ENCODE data around the gene AK3. TPM values are rescaled to one million over a fixed set of nuclear protein-coding genes. Genes with fewer than 3 reads are reported as not detected.

Gene AK3
- total RNA-seq, 1 donor from 2014 or later, result 48.8 TPM

DNA sequence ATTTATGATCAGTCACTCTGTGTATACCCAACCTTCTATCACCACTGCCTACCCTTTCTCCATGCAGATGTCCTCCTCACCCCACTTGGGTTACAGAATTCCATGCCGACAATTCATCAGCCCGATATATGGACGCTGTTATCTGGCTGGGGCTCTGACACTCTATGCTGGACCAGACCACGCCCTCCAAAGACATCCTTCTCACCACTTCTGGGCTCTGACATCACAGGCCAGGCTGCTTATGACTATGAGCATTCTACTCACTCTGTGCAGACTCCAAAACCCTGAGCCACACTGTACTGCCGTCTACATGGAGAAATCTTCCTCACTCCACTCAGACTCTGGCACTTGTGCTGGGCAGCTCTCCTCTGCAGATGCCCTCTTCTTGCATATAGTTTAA is 7.6 kb upstream of the AK3 start:
- DNase-seq (ENCODE audit: low read depth in 2 of 2), result no peak

DNA sequence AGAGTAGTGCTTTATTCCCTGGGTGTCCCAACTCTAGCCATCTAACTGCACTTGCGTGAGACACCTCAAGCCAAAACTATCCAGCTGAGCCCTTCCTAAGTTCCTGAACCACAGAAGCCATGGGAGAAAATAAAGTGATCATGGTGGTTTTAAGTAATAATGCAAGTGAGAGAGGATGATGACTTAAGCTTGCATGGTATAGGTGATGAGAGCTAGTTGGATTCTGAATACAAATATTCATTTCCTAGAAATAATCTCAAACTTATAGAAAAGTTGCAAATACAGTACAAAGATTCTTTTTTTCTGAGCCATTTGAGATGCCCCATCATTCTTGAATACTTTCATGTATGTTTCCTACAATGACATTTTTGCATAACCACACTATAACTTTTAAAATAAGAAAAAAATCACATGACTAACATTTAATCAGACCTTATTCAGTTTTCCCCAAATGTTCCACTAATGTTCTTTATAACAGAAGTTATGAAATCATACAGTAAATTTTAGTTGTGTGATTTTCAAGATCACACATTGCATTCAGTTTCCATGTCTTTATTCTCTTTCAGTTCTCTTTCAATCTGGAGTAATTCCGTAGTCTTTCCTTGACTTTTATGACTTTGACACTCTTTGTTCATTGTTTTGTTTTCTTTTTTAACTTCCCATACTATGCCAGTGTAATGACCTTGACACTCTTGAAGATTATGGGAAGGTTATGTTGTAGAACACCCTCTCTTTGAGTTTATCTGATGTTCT is 5.5 kb upstream of the AK3 start:
- DNase-seq (ENCODE audit: low read depth in 2 of 2), result no peak

DNA sequence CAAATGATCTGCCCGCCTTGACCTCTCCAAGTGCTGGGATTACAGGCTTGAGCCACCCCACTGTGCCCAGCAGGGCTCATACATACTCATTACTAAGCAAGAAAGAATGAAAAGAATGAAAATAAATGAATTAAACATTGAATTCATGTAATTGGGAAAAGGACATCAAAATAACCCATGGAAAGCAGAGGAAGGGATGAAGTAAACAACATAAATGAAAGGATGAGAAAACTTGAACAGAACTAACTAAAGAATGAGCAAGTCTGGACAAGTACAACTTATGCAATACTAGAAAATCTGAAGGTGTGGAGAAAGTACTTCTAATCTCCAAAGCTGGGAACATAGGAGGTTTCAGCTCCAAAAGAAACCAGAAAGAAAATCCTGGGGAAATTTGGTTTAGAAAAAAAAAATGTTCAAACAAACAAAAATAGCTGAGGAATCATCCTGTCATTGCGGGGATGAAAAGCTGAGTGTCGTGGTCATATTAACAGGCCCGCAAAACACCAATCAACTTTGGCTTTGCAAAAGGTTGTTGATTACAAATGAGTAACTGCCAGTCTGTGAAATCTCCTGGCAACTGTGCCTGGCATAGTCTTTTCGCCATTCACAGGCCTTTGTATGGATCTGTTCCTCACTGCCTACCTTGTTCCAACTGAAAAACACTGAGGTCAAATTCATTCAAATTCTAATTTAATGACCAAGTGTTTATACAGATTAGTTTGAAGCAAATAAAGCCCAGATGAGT is 2.3 kb upstream of the AK3 start:
- DNase-seq (ENCODE audit: low read depth in 2 of 2), result no peak

DNA sequence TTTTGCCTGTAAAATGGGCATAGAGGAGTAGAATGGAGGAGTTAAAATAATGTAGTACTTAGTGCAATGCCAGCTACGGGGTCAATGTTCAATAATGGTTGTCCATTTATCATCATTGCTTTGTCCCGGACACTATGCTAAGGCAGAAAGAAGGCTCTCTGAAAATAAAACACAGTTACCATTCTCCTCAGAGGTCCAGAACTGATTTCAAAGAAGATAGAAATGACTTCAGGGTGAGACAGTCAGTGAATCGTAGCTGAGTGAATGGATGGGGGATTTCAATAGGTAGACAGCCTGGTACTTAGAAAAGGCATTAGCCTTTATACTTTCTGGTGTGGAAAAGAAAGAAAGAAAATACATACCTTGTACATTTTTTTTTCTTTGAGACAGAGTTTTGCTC is 1.2 kb upstream of the AK3 start:
- DNase-seq (ENCODE audit: low read depth in 2 of 2), result no peak

DNA sequence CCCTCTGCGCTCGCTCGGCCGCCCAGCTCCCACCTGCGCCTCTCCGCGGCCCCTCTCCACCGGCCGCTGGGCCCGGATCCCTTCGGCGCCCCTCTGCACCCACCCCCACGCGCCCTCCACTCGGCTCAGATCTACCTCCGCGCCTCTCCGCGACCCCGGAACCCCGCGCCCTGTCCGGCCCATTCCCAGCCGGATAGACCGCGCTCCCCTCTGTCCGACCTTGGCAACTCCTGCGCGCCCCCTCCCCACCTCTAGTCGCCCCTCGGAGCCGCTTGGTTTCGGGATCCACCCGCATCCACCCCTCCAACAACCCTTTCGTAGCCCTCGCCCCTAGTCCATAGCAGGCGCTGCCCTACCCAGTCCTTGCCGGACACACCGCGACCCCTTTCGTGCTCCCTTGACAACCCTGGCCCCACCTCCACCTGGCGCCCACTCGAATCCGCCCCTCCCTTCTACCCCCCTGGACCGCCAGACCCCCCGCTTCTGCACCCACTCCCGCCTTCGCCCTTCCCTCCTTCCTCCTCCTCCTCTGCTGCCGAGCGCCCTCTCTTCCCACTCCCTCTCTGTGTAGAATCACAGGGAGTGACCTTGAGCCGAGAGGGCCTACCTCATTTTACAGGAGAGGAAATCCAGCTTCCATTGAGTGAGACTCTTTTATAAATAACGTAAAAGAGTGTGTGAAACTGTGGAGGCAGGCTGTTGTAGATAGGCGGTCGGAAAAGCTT is 525 bp upstream of the AK3 start:
- peak in 1 of 2 donors; percentile 12 for DNase-seq (ENCODE audit: low read depth in 2 of 2)

DNA sequence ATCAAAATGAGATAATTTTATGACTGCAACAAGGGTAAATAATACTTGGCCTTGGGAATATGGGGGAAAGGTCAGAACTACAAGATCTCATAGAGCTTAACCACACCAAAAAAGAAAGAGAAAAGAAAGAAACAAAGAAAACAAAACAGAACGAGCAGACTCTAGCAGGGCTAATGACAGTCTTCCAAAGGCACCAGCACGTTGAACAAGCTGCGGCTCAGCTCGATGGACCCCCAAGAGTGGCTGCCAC is 689 bp downstream of the AK3 start:
- DNase-seq (ENCODE audit: low read depth in 2 of 2), result peak in 1 of 2 donors; percentile 44

DNA sequence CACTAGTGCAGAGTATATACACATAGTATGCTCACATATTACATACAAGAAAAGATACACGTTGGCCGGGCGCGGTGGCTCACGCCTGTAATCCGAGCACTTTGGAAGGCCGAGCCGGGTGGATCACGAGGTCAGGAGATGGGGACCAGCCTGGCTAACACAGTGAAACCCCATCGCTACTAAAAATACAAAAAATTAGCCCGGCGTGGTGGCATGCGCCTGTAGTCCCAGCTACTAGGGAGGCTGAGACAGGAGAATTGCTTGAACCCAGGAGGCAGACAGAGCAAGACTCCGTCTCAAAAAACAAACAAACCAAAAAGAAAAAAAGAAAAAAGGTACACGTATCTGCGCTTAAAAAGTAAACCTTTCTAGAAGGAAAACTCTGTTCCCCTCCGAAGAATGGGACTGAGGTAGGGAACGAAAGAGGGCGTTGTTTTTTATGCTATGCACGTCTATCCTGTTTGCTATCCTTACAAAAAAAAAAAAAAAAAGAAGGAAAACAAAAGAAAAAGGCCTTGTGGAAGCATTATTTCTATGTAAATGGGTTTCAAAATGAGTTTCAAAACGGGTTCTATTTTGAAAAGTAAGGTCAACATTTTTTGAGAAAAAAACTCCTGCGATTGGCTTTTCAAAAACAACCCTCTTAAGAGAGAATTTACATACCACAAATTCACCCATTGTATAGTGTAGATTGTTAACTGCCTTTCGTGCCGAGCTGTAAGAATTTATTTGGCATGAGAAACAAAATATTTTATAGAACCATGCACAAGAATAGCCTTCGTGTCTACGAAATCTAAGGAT is 1.2 kb downstream of the AK3 start:
- peak in 1 of 2 donors; percentile 38 for DNase-seq (ENCODE audit: low read depth in 2 of 2)

DNA sequence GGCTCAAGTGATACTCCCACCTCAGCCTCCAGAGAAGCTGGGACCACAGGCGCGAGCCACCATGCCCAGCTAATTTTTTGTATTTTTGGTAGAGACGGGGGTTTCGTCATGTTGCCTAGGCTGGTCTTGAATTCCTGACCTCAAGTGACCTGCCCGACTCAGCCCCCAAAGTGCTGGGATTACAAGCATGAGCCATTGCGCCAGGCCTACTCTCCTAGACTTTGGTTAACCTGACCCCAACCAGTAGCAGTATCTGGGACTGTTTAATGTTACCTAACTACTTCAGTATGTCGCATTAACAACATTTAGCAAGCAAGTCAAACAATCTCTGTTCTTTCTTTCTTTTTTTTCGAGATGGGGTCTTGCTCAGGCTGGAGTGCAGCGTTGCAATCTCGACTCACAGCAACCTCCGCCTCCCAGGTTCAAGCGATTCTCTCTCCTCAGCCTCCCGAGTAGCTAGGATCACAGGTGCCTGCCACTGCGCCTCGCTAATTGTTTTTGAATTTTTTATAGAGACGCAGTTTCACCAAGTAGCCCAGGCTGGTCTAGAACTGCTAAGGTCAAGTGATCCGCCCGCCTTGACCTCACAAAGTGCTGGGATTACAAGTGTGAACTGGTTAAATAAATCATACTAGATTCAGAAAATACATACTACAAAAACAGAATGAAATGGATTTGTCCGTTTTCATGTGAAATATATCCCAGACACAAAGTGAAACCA is 2.0 kb downstream of the AK3 start:
- no peak for DNase-seq (ENCODE audit: low read depth in 2 of 2)

DNA sequence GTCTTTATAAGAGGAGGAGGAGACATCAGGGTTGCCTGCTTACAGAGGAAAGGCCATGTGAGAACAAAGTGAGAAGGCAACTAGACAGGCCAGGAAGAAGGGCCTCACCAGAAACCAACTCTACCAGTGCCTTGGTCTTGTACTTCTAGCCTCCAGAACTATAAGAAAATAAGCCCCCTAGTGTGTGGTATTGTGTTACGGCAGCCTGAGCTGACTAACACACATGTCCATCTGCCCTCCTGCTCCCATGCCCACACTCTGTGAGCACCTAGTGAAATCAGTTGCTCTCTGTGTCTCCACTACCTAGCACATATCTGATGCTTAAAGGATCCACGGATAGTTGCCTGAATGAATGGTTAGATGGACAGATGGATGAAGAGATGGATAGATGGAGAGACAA is 6.9 kb downstream of the AK3 start:
- DNase-seq (ENCODE audit: low read depth in 2 of 2), result no peak

DNA sequence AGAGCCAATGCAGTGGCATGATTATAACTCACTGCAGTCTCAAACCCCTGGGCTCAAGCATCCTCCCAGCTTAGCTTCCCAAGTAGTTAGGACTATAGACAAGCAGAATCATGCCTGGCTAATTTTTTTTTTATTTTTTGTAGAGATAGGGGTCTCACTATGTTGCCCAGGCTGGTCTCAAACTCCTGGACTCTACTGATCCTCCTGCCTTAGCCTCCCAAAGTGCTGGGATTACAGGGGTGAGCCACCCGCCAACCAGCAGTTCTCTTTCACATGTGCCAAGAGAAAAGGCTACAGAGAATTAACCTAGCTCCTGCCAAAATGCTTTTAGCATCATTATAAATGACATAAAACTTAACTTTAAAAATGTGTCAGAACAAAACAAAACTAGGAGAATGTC is 8.1 kb downstream of the AK3 start:
- DNase-seq (ENCODE audit: low read depth in 2 of 2), result no peak

DNA sequence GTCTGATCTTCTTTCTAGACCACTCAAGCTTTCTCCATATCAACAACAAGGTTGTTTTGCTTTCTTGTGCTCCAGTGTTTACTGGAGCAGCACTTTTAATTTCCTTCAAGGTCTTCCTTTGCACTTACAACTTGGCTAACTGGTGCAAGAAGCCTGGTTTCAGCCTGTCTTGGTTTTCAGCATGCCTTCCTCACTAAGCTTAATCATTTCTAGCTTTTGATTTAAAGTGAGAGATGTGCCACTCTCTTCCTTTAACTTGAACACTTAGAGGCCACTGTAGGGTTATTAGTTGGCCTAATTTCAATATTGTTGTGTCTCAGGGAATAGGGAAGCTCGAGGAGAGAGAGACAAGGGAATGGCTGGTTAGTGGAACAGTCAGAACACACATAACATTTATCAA is 13.4 kb downstream of the AK3 start:
- DNase-seq (ENCODE audit: low read depth in 2 of 2), result no peak

DNA sequence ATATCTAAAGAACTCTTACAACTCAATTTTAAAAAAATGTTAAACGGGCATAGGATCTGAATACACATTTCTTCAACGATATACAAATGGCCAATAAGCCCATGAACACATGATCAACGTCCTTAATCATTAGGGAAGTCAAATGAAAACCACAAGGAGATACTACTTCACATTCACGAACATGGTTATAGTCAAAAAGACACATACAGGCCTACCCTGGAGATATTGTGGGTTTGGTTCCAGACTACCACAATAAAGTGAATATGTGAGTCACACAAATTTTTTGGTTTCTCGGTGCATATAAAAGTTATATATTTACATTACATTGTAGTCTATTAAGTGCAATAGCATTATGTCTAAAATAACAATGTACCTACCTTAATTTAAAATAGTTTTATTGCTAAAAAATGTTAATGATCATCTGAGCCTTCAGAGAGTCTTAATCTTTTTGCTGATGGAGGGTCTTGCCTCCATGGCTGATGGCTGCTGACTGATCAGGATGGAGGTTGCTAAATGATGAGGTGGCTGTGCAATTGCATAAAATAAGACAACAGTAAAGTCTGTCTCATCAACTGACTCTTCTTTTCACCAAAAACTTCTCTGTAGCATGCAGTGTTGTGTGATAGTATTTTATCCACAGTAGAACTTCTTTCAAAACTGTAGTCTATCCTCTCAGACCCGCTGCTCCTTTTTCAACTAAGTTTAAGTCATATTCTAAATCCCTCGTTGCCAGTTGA is 15.1 kb downstream of the AK3 start:
- DNase-seq (ENCODE audit: low read depth in 2 of 2), result no peak

DNA sequence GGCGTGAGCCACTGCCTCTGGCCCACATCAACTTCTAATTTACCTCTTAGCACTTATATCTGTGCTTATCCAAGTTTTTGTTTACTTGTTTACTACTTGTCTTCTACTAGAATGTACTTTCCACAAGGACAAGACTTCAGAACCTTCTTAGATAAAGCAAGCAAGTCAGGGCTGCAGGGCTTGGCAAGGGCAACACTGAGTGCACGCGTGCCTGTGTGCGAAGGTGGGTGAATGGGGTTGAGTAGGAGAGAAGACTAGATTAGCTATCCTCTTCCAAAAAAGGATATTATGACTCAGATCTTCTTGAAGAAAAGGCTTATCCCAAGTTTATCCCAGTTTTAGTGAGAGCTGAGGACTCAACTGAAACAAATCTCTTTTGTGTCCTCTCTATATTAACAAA is 19.3 kb downstream of the AK3 start:
- DNase-seq (ENCODE audit: low read depth in 2 of 2), result no peak

DNA sequence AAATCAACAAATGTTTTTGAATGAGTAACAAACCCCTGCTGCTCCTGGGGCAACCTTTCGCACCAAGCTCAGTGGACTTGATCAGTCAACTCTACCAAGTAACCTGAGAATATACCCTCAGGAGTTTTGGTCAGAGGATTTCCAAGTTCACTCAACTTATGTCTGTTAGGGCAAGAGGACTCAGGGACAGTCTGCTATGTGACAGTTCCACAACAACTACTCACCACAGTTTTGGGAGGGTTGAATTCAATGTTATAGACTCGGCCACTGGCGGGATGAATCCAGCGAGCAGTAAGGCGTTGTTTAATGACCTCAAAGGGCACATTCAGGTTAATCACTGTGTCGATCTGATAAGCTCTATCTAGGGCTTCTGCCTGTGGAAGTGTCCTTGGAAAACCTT is 22.1 kb downstream of the AK3 start:
- no peak for DNase-seq (ENCODE audit: low read depth in 2 of 2)

DNA sequence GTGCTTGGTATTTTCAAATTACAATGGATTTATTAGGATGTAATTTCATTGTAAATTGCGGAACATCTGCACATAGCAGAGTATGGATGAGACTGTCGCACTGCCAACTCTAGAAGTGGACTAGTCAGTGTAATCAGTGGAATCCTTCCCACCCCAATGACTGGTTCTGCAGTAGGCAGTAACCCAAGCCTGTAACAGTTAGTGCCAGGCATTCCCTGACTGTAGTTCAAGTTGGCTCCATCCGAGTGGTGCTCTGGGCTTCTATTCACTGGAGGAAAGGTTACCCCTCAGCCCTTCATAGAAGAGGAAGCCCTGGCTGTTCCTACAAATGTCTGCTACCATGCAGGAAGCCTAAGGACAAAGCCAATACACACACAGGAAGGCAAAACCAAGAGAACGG is 23.2 kb downstream of the AK3 start:
- DNase-seq (ENCODE audit: low read depth in 2 of 2), result no peak

DNA sequence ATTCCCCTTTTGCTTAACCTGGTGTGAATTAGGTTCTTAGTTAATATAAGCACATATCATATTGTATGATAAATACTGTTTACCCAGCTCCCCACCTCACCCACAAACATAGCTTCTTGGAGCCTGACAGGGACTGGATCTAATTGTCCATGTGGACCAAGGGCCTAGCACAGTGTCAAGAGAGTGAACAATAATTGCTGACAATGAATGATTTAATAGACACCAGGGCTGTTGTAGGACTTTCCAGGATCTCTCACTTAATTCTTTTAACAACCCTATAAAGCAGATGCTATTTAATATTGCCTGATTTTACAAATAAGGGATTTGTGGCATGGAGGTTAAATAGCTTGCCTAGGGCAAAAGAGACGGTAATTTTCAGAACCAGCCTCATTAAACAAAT is 24.8 kb downstream of the AK3 start:
- DNase-seq (ENCODE audit: low read depth in 2 of 2), result no peak

DNA sequence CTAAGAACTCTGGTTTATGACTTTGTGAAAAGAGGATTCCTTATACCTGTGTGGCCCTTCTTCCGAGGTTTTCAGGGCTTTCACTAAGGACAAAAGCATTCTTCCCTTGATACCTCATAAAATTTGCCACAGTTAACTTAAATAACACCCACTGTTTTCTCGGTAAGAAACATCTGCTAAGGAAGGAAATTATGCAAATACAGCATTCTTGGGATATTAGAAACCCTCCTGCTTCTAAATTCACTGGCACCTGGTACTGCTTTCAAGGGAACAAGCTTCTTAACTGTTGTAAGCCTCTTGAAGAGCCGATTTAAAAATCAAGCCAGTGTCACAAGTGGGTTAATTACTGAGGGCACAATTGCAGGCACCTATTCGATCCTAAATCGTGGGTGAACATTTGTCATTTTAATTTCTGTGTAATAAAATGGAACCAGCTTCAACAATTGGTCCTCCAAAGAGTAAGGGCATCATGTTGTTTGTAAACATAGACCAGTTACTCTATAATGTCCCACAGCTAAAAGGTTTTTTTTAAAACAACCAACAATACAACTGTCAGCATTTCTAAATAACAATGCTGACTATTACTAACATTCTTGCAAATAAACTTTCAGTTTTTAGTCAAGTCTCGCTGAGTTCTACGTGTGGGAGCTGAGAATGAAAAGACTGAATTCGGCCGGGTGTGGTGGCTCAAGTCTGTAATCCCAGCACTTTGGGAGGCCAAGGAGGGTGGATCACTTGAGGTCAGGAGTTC is 26.6 kb downstream of the AK3 start:
- peak in 1 of 2 donors; percentile 10 for DNase-seq (ENCODE audit: low read depth in 2 of 2)

DNA sequence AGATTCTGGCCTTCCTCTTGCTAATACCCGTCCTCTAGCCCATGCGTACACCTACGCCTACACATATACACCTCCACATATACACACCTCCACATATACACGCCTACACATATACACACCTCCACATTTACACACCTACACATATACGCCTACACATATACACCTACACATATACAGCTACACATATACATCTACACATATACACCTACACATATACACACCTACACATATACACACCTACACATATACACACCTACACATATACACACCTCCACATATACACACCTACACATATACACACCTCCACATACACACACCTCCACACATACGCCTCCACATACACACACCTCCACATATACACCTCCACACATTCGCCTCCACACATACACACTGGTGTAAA is 27.2 kb downstream of the AK3 start:
- no peak for DNase-seq (ENCODE audit: low read depth in 2 of 2)

DNA sequence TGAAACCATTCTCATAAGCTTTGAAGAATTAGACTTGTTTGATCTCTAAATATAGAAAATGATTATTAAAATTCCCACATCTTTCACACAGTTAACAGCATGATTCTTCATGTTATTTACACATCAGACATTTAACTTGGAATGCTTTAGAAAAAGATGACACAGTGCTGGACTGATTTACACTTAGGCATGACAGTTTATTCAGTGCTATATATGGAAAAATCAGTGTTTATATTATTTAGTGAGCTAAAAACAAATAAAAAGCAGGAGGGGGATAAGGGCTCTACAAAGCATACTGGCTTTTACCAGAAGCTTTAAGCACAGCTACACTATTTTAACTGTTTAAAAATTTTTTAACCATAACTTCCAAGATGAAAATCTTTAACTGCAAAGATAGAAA is 31.6 kb downstream of the AK3 start:
- no peak for DNase-seq (ENCODE audit: low read depth in 2 of 2)

Measured in dermis microvascular lymphatic vessel endothelial cell (primary cell).